GM18508 (cell line): ENCODE measurements around the gene KIF26A.

Experiments
- ATAC-seq: cut with Tn5 transposase; IDR thresholded peaks from one replicate; pipeline ENCODE4 v1.9.1; 2021; ENCODE audit warnings: moderate number of reproducible peaks; ENCODE audit not compliant: insufficient read depth, unreplicated experiment

The KIF26A gene

DNA sequence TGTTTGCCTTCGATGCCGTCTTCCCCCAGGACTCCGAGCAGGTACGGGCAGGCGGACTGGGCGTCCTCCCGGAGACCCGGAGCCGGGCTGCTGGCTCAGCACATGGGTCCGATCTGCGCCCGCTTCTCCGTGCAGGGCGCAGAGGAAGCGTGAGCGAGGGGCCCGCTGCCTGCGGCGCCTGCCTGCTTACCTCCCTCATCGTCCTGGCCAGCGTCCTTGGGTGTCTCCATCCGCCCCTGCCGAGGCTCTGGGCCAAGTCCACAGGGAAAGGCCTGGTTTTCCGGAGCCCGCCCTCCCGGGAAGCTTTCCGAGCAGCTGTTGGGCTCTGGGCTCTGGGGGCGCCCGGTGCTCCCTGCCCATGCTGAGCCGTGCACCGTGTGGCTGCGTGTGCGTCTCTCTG lies 33.5 kb downstream of the KIF26A start:
- no peak for ATAC-seq

DNA sequence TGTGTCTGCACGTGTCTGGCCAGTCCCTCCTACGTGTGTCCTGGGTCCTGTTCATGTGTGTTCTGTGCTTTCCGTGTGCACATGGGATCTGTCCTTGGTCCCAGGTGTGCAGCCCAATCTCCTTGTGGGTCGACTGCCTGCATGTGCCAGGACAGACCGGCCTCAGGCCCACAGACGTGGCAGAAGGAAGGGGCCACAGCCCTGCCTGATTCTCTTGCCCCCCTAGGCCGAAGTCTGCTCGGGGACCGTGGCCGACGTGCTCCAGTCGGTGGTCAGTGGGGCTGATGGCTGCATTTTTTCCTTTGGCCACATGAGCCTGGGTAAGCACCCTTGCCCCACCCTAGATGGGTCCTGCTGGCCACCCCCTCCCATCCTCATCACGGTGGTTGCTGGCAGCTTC lies 34.0 kb downstream of the KIF26A start:
- ATAC-seq: no peak

DNA sequence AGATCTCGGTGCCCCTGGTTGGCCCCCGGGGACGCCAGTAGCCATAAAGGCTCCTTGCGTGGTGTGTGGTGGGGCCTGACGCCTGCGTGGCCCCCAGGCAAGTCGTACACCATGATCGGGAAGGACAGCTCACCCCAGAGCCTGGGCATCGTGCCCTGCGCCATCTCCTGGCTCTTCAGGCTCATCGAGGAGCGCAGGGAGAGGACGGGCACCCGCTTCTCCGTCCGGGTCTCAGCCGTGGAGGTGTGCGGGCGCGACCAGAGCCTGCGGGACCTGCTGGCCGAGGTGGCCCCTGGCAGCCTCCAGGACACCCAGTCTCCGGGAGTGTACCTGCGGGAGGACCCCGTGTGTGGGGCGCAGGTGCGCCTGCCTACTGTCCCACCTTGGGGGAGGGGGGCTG lies 34.5 kb downstream of the KIF26A start:
- ATAC-seq: no peak

DNA sequence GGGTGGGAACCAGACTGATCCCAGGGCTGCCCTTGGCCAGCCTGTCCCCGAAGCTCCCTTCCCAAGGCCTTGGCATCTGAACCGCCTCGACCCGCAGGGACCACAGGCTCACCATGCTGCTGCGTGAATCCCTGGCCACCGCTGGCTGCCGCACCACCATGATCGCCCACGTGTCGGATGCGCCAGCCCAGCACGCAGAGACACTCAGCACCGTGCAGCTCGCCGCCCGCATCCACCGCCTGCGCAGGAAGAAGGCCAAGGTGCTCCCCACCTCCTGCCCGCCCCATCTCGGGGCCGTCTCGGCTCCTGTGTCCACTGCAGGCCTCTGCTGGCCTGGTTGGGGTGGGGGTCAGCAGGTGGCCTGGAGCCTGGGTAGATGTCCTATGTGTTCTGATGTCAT lies 35.7 kb downstream of the KIF26A start:
- no peak for ATAC-seq

DNA sequence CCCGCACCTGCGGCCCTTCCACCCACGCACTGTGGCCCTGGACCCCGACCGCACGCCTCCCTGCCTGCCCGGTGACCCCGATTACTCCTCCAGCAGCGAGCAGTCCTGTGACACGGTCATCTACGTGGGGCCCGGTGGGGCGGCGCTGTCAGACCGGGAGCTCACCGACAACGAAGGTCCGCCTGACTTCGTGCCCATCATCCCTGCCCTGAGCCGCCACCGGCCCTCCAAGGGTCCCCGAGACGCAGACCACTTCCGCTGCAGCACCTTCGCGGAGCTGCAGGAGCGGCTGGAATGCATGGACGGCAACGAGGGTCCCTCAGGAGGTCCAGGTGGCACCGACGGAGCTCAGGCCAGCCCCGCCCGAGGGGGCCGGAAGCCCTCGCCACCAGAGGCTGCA lies 36.7 kb downstream of the KIF26A start:
- ATAC-seq: no peak

DNA sequence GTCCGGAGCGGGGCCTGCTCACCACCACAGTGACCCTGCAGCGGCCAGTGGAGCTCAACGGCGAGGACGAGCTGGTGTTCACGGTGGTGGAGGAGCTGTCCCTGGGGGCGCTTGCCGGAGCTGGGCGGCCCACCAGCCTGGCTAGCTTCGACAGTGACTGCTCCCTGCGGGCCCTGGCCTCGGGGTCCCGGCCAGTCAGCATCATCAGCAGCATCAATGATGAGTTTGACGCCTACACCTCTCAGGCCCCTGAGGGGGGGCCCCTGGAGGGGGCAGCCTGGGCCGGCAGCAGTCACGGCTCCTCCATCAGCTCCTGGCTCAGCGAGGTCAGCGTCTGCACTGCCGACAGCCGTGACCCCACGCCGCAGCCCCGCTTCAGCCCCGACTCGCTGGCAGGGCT lies 37.4 kb downstream of the KIF26A start:
- ATAC-seq: no peak

DNA sequence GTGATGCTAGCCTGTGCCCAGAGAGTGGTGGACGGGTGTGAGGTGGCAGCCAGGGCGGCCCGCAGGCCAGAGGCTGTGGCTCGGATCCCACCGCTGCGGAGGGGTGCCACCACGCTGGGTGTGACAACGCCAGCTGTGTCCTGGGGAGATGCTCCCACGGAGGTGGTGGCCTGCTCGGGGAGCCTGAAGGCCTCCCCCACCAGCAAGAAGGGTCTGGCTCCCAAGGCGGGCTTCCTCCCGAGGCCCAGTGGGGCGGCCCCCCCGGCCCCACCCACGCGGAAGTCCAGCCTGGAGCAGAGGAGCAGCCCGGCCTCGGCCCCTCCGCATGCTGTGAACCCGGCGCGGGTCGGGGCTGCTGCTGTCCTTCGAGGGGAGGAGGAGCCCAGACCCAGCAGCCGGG lies 38.2 kb downstream of the KIF26A start:
- ATAC-seq: no peak

DNA sequence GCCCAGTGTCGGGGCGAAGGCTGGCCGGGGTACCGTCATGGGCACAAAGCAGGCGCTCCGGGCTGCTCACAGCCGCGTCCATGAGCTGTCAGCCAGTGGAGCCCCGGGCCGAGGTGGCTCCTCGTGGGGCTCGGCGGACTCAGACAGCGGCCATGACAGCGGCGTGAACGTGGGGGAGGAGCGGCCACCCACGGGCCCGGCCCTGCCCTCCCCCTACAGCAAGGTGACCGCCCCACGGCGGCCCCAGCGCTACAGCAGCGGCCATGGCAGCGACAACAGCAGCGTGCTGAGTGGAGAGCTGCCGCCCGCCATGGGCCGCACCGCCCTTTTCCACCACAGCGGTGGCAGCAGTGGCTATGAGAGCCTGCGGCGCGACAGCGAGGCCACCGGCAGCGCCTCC lies 39.0 kb downstream of the KIF26A start:
- ATAC-seq: no peak

DNA sequence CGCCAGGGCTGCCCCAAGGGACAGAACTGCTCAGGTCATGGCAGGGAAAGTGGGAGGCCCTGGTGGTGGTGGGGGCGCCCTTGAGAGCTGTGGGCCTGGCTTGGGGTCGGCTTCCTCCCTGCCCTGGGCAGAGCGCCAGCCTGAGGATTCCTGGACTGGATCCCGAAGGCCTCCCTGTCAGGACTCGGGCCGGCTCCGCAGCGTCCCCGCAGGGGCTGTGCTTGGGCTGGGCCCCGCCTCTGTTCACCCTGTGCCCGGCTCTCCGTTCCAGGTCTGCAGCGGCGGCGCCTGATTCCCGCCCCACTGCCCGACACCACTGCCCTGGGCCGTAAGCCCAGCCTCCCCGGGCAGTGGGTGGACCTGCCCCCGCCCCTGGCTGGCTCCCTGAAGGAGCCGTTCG lies 39.9 kb downstream of the KIF26A start:
- no peak for ATAC-seq

DNA sequence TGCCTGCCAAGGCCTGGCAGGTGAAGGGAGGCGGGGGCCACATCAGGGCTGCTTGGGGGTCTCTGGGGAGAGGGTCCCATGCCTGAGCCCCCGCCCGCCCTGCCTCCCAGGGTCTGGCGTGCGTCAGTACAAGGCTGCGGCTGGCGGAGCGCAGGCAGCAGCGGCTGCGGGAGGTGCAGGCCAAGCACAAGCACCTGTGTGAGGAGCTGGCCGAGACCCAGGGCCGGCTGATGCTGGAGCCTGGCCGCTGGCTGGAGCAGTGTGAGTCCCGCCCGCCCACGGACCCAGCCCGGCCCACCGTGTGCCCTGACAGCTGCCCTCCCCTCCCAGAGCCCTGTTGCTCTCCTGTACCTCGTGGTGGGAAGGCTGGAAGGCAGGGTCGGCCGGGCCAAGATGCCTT lies 40.7 kb downstream of the KIF26A start:
- ATAC-seq: no peak

DNA sequence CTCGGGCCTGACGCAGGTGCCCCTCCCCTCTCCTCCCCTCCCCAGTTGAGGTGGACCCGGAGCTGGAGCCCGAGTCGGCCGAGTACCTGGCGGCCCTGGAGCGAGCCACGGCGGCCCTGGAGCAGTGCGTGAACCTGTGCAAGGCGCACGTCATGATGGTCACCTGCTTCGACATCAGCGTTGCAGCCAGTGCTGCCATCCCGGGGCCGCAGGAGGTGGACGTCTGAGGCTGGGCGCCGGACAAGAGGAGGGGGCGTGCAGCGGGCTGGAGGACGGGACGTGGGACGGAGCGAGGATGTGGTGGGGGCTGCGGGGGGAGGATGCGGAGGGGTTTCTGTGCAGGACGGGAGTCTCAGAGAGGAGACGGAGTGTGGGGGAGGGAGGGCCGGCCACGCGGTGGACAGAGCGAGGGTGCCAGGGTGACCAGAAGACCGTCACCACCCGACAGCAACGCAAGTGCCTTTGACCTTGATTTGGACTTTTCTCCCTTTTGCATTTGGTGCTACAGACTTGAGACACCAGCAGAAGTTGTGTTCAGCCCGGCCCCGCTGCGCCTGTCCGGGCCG lies 41.3 kb downstream of the KIF26A start:
- ATAC-seq: no peak

DNA sequence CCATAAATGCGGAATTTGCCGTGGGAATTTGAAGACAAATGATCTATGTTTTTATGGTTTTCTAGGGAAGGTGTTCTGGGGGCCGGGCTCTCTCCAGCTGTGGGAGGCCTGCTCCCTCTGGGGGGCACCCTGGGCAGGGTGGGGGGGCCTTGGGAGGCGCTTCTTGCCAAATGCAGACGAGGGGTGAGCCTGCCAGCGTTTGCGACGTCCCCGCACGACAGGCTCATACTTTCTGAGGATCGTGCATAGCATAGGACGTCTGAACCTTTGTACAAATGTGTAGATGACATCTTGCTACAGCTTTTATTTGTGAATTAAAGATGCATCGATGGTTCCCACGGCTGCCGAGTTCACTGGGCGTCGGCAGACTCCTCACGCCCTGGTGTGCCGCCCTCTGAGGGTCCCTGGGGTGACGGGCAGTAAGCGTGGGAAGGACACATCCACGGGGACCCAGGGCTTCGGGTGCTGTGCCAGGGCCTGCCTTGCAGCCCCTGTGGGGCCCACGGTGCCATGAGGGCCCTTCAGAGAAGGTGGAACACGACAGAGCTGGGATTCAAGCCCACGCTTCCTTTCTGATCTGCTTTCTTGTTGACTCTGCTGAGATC lies 42.3 kb downstream of the KIF26A start:
- no peak for ATAC-seq

DNA sequence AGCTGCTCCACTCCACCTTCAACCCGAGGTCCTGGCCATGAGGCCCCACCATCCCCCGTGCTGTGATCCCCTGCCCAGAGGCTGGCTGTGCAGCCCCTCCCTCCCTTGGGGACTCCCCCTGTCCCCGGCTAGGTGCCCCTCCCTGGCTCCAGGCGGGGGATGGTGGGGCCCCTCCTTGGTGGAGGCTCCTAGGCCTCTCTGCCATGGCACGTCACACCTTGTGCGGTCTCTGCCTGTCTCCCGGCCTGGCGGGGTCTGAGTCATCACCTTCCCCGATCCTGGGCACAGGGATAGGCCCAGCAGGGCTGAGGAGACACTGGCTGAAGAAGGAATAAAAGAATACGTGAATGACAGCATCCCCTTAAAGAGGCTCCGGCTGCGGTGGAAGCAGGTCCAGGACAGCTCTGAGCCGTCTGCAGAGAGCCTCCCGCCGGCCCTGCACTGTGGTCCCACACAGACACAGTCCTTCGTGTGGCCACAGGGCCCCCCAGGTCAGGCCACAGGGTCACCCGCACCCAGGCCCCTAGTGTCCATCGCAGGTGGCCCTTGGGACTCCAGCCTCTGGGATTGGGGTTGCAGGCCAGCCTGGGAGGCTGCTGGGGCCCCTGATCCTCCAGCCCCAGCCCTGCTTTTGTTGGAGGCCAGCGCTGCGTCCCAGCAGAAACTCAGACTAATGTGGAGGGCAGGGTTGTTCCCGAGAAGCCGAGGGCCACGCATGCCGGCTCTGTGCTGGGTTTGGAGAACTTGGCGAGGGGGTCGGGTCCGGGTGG lies 43.6 kb downstream of the KIF26A start:
- no peak for ATAC-seq

DNA sequence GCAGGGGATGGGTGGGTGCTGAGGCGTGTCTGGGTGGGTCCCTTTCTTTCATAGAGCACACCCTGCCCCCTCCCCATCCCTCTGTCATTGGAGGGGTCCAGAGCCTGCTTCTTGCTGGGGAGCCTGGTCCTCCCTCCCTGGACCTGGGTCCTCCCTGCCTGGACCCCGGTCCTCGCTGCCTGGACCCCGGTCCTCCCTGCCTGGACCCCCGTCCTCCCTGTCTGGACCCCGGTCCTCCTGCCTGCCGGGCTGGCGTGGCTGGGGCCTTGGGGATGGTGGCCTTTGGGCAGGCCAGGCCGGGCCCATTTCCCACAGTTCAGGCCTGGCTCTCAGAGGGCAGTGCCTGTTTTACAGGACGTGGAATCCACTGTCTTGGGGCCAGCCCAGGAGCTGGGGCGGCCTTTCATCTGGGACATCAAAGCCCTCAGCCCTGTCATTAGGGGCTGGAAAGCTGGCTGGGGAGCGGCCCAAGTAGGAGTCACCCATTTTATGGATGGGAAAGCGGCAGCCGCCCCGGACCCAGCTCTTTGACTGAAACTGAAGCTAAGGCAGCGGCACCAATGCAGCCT lies 44.6 kb downstream of the KIF26A start:
- ATAC-seq: no peak

DNA sequence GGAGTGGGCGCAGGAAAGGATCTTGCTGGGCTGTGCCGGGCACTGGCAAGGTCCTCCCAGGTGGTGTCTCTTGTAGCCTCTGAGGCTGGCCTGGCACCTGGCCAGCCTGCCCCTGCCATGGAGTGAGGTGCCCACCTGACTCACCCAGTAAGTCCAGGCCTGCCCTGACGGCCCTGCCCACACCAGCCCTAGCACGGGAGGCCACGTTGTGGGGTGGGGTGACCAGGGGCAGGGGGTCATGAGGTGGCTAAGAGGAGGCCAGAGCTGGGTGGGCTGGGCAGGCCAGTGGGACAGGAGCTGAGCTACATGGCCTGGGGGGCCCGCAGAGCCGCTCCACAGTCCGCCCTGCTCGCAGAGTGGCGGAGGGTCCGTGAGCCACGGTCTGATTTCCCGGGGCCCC lies 45.4 kb downstream of the KIF26A start:
- ATAC-seq: no peak

DNA sequence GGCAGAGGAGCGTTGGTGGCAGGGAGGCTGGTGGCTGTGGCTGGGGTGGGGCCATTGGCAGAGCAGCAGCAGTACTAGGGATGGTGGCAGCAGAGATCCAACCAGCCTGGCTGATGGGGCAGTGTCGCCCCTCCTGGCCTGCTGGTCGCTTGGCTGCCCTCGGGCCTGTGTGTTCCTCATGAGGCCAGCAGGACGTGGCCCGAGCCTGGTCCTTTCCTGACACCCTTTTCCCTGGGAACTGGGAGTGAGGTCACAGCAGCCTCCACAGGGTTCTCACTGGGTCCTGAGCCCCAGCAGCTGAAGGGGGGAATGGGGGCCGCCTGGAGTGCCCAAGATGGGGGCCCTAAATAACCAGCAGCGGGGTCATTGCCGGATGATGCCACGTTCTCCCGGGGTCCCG lies 46.1 kb downstream of the KIF26A start:
- ATAC-seq: no peak

DNA sequence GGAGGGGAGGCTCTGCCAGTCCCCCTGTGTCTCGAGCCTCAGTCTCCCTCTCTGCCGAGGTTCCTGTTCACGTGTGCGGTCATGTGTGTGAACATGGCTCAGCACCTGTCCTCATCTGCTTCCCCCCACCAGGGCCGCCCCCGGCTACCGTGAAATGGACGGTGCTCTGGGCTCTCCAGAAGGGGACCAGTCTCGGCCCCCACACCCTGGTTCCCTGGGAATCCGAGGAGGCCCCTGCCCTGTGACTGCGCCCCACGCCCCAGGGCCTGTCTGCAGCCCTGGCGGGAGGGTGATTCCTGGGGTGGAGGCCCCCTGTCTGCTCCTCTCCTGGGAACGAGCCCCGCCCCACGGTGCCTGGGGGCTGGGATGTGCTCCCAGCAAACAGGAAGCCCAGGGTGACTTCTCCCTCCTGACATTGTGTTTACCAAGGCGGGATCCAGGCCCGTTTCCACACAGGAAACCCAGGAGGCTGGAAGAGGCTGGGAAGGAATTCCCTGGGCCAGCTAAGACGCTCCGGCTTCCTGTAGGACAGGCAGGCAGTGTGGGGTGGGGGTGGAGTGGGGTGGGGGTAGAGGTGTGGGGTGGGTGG lies 46.6 kb downstream of the KIF26A start:
- ATAC-seq: no peak

DNA sequence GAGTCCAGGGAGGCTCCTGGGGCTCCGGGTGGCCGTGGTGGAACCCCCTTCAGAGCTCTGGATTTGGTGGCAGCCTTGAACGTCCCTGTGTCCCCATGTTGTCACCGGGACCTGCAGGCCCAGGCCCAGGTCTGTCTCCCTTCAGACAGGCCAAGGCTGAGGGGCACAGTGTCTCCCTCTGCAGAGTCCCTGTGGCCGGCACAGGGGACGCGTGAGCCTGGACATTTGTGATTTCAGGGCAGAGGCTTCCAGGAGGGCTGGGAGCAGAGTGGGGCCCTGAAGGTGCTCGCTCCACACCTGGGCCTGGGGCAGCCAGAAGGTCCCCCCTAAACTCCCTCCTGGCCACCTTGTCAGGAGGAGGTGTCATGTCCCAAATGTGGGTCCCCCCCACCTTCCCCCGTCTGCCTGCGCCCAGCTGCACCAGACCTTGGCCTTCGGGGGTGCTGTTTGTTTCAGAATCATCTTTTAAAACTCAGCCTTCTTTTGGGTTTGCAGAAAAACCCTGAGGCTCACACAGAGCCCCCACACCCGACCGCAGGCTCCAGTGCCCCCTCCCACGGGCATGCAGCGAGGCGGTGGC lies 47.6 kb downstream of the KIF26A start:
- no peak for ATAC-seq

DNA sequence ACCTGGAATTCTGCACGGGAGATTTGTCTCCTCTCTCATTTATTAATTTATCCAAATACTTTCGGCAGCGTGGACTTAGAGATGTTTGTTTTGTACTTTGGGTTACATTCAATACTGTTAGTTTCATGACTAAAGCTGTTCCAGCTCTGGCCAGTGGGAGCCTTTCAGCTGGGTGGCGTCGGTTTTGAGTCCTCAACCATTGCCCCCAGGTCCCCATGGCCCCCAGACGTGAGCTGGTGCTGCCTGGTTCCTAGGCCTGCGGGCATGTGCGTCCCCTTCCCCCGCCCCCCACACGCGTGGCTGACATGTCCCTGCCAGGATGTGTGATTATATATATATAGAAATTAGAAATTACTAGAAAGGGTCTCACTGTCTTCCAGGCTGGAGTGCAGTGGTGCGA lies 48.2 kb downstream of the KIF26A start:
- no peak for ATAC-seq

DNA sequence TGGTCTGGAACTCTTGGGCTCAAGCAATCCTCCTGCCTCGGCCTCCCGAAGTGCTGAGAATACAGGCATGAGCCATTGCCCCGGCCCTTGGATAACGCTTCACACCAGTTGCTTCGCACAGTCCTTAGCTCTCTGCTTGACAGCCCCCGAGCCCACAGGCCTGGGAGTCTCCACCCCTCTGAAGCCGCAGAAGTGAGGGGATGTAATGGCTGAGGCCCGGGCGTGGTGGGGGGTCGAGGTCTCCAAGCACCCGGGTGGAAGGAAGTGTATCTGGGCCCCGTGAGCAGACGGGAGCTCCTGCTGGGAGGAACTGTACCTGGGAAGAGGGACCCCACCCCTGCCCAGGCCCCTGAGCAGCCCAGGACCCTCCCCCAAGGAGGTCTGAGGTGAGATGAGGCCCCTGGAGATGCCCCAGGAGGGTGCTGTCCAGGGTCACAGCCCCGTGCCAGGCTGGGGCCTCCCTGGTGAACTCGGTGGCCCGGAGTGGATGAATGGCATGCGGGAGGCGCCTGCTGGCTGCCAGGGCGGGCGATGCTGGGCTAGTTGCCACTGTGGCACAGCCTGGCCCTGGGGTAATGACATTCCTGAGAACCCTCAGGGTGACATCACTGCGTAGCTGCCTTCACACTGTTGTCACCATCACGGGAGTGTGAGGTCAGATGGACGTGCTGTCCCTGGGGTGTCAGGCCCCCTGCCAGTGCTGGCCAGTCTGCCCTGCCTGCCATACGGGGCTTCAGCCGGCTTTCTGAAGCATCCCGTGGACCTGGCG lies 48.9 kb downstream of the KIF26A start:
- ATAC-seq: no peak
